ENCODE data around the gene KCNJ18. TPM values are rescaled to one million over a fixed set of nuclear protein-coding genes. Genes with fewer than 3 reads are reported as not detected.
"Not testable (repeated sequence)": the region's sequence is repeated elsewhere in the genome, so short reads cannot be mapped to it uniquely, and the experiment has no call there.

KCNJ18 gene
- not detected for total RNA-seq
- long read RNA-seq: 0 reads

DNA sequence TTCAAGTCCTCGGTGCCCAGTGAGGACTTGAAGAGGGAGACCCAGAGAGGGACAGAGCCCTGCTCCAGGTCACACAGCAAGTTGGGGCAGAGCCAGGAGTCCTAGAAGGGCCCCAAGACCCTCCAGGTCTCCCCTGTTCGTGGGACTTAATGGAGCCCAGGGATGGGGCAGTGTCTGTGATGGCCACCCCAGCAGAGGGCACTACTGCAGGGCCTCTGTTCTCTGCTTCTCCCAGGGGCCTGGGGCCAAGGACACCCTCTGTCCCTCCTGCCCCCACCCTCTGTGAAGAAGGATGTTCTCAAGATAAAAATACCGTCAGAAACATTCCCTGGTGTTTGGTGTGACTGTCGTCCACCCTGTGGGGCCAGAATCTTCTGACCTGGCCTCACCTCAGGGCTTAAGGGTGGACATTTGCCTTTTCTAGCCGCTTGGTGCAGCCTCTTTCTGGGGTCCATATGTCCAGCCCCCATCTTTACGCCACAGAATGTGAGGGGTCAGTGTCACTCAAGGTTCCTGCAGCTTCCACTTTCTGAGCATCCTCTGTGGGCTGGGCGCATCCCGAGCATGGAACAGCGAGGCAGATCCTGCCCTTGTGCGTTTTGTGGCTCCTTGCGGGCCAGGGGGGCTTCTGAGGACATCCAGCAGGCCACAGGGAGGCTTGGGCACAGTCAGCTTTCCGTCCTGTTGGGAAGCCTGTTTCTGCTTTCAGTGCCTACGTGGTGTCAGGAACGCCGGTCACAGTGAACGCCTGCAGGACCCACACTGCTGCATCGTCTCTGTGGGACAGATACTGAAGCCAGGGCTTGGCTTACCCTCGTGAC, at the start of gene KCNJ18:
Gene KCNJ18, plus strand, starts transcription at position 641 of the 821 bp plus-strand sequence. CDS start 10,264 bp downstream, outside the sequence.
- DNase-seq (ENCODE audit: low spot score): not testable (repeated sequence)

GRCh38 chr17:21648125-21648524, 44.2 kb upstream of the KCNJ18 start:
- DNase-seq (ENCODE audit: low spot score): not testable (repeated sequence)

- DNase-seq (ENCODE audit: low spot score): not testable (repeated sequence)
Observed at GRCh38 chr17:21650043-21650442, 42.3 kb upstream of the KCNJ18 start.

DNA sequence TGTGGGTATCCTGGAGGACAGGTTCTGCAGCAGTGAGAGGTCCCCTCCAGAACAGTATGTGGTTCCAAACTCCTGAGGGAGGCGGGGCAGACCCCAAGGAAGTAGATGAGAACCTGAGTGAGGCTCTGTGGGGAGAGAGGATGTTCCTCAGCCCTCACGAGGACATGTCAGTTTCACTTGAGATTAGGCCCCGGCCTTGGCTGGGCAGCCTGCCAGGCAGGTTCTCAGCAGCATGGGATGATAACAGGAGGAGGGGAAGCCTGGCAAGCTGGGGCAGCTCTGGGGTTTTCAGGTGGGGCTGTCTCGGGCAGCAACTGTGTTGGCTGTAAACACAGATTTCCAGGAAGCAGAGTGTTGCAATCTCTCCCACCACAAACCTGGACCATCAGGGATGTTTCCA, 40.3 kb upstream of the KCNJ18 start:
- DNase-seq (ENCODE audit: low spot score): not testable (repeated sequence)

GRCh38 chr17:21653211-21653610, 39.1 kb upstream of the KCNJ18 start:
- not testable (repeated sequence) for DNase-seq (ENCODE audit: low spot score)

GRCh38 chr17:21656518-21657309, 35.6 kb upstream of the KCNJ18 start:
- not testable (repeated sequence) for DNase-seq (ENCODE audit: low spot score)

- peak; percentile 55 for DNase-seq (ENCODE audit: low spot score)
Observed at GRCh38 chr17:21659635-21660034, 32.7 kb upstream of the KCNJ18 start.

DNA sequence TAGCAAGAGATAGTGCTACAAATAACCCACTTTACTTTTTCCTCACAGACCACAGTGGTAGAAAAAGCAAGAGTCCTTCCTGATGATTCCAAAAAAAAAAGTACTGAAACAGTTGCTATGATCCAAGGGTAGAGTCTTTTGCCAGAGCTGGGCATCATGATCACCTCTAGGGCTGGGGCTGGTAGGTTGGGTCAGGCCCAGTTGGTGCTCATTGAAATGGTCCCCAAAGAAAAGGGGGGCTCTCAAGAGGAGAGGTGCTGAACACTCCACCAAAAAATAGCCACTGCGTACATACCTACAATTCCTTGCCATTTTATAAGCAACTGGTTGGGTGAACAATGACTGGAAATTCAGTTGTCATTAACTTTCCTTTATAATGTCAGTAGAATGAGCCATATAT, 30.9 kb upstream of the KCNJ18 start:
- peak; percentile 85 for DNase-seq (ENCODE audit: low spot score)

DNA sequence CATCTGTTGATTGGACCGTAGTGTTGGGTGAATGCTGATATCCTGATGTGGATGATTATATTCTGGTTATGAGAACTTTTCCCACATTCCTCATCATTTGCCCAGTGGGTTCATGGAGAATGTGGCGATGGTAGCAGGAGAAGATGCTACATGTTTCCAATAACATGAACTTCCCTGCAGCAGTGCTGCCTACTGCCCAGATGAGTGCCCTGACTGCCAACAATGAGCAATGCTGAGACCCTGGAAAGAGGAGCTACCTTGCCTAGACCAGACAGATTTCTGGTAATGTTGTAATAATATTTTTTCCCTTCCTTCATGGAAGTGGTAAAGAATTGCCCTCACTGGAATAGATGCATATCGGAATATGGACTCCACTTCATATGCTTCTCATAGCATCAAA, 29.2 kb upstream of the KCNJ18 start:
- peak; percentile 88 for DNase-seq (ENCODE audit: low spot score)

- DNase-seq (ENCODE audit: low spot score): not testable (repeated sequence)
Observed at GRCh38 chr17:21663614-21664474, 28.5 kb upstream of the KCNJ18 start.

DNA sequence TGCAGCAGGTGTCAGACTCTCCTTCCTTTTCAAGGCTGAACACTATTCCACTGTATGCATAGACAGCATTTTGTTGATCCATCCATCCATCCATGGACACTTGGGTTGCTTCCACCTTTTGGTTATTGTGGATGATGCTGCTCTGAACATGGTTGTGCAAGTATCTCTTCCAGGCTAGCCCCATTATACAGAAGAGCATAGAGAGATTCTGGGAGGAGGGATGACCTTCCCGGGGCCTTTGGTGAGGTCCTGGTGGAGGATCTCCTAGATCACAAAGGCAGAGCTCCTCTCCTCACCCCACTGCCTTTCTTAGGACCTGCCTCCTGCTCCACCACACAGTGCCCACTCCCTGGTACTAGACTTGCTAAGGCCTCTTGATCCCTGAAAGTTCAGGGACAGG, 27.2 kb upstream of the KCNJ18 start:
- DNase-seq (ENCODE audit: low spot score): not testable (repeated sequence)

- peak; percentile 90 for DNase-seq (ENCODE audit: low spot score)
Observed at GRCh38 chr17:21665935-21666493, 26.3 kb upstream of the KCNJ18 start.

GRCh38 chr17:21666711-21667412, 25.5 kb upstream of the KCNJ18 start:
- DNase-seq (ENCODE audit: low spot score): peak; percentile 86

GRCh38 chr17:21667413-21668117, 24.8 kb upstream of the KCNJ18 start:
- DNase-seq (ENCODE audit: low spot score): peak; percentile 90

GRCh38 chr17:21668118-21668488, 24.2 kb upstream of the KCNJ18 start:
- DNase-seq (ENCODE audit: low spot score): not testable (repeated sequence)

DNA sequence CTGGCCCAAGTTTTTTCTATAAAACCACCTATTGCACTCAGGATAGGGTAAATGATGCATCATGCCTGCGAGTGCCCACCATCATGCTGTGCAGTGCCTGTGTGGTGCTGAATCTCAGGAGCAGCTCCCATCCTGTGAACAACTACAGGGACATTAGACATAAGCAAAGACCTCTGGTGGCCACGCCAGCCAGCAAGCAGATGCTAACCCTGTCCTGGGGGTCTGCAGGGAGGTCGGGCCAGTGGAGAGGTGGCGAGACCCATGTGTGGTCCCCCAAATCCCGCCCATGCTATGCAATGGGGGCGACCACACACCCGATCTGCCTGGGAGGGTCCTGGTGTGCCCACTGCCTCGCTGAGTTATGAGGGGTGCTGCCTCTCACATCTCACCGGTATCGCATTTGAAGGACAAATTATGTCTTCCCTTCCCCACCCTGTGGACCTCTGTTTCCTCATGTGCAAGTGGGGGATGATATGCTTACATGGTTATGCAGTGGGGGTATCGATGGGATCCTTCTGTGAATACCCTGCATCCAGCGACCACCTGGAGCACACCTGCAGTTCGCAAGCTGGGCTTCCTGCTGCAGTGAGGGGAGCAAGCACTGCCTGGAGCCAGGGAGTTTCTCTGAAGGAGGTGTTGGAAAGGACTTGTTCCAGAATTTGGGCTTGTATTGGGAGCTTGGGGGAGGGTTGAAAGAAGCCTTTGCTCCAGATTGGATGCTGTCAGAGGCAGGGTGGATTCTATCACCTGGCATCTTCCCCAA, 23.4 kb upstream of the KCNJ18 start:
- peak; percentile 76 for DNase-seq (ENCODE audit: low spot score)

- DNase-seq (ENCODE audit: low spot score): peak; percentile 72
Observed at GRCh38 chr17:21669616-21670360, 22.5 kb upstream of the KCNJ18 start.

Data from mesenteric fat pad (tissue), 1 donor.